ENCODE measurements around the gene TAF6L.
"Not testable (repeated sequence)": the region's sequence is repeated elsewhere in the genome, so short reads cannot be mapped to it uniquely, and the experiment has no call there.

Gene TAF6L, protein sequence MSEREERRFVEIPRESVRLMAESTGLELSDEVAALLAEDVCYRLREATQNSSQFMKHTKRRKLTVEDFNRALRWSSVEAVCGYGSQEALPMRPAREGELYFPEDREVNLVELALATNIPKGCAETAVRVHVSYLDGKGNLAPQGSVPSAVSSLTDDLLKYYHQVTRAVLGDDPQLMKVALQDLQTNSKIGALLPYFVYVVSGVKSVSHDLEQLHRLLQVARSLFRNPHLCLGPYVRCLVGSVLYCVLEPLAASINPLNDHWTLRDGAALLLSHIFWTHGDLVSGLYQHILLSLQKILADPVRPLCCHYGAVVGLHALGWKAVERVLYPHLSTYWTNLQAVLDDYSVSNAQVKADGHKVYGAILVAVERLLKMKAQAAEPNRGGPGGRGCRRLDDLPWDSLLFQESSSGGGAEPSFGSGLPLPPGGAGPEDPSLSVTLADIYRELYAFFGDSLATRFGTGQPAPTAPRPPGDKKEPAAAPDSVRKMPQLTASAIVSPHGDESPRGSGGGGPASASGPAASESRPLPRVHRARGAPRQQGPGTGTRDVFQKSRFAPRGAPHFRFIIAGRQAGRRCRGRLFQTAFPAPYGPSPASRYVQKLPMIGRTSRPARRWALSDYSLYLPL

DNA sequence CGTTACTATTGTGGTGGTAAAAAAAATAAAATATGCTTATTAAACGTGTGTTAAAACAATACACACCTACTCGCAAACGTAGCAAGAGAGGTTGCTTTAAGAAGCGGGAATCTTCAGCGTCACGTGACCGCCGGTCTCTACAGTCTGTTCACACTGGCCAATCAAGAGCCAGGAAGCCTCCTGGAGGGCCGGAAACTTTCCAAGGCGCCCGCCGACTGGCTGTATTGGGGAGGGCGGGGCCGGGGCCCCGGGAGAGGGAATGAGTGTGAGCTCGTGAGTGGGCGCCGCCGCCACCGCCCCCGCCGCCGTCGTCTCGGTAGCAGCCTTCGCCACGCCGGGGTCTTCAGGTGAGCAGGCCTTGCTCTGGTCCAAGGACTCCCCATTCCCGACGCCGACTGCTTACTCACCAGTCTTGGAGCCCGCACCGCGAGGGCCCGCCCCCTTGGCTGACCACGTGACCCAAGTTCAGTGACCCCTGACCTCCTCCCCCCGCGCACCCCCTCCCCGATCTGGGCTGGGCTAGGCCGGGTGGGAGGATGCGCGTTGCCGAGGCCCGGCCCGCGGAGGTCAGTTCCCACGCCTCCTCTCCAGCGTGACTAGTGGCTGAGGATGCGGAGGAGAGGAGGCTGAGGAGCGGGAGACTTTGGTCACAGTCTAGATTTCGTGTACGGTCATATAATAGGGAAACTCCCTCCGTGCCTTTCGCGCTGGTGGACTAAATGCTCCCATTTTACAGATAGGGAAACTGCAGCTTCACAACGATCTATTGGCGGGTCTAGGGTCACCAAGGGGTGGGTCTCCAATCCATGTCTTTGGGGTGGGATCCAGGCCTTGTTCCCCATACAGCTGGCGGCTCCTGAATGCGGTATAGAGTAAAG is at the start of gene TAF6L:
Gene TAF6L, plus strand, starts transcription at position 253 of the 878 bp plus-strand sequence. CDS start 4,388 bp downstream, outside the sequence.
- DNase-seq: peak; percentile 99

DNA sequence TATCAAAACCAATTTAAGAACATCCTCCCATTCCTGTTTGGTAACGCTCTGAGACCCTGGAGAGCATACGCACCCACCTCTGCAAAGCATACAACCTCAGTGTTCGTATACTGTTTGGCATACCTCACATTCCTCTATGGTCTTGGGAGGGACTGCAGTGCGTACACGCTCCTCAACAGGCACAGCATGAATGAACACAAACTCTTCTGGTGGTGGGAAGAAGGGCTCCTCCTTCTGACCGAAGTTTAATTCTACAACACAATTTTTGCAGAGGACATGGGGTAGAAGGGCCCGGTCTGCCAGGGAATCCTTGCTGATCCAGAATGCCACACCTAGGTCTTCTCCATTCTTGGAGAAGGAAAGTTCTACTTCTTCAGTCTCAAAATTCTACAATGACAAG is 49.2 kb upstream of the TAF6L start:
- DNase-seq: no peak

DNA sequence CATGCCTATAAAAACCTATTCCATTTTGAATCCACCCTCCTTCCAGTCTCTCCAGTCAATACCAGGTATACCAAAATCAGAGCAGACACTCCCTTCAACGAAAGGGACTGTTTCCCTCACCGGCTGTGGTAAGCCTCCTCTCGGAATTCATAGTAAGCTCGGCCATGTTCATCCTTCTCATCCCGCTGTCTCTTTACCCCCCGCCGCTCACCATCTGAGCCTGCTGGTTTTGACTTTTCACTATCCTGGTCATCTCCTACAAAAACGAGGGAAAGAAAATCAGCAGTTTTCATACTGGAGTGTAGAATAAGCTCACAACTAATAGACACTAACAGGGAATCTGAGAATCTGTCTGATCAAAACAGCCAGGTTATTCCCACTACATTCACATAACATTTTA is 47.0 kb upstream of the TAF6L start:
- no peak for DNase-seq

DNA sequence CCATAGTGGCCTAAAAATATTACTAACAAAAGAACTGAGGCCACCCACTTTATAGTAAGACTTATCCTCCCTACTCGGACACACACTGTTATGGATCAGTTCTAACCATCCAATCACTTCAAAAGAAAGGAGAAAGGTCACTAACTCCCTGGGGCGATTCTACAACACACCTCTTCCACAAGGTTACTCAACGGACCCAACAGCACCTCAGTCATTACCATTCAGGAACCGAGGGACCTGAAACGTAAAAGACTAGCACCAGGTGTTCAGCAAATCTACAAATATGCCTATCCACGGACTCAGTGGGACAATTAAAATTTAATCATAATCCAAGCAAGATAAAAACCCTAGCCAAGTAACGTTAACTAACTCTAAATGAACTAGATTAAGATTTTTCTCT is 45.5 kb upstream of the TAF6L start:
- peak; percentile 35 for DNase-seq

DNA sequence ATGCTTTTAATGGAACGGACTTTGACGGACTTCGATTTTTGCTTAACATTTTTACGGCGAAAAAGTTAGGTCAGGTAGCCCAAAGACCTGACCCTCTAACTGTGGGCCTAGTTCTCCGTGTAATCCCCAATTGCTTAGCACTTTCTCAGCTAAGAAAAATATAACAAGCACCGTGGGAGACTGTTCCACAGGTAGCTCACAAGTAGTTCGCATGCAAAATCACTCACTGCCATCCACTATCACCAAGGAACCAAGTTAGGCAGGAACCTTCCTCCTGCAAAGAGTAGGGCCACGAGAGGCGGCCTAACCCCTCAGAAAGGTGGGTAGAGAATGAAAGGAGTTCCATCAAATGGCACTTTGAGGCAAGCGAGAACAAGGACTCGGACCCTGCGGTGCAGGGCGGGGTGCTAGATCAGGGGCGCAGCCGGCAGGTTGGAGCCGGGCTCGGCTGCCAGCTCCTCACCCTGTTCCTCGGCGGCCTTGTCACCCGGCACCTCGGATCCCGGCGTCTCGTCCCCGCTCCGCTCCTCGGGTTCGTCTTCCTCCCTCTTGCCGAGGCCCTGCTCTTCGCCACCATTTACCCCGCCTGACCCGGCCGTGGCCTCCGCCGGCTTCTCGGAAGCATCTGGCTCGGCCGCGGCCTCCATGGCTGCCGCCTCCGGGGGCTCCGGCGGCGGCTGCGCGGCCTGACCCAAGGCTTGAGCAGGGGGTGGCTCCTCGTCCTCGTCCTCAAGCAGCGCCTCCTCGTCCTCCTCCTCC is 44.9 kb upstream of the TAF6L start:
- peak; percentile 34 for DNase-seq

DNA sequence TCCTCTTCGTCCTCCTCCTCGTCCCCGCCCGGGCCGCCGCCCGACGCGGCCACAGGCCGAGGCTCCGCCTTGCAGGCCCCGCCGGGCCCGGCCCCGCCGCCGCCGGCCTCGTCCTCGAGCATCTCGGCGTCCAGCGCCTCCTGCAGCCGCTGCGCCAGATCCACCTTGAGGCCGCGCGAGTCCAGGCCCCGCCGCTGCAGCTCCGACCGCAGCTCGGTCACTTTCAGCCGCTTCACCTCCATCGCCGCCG is 44.4 kb upstream of the TAF6L start:
- no peak for DNase-seq

DNA sequence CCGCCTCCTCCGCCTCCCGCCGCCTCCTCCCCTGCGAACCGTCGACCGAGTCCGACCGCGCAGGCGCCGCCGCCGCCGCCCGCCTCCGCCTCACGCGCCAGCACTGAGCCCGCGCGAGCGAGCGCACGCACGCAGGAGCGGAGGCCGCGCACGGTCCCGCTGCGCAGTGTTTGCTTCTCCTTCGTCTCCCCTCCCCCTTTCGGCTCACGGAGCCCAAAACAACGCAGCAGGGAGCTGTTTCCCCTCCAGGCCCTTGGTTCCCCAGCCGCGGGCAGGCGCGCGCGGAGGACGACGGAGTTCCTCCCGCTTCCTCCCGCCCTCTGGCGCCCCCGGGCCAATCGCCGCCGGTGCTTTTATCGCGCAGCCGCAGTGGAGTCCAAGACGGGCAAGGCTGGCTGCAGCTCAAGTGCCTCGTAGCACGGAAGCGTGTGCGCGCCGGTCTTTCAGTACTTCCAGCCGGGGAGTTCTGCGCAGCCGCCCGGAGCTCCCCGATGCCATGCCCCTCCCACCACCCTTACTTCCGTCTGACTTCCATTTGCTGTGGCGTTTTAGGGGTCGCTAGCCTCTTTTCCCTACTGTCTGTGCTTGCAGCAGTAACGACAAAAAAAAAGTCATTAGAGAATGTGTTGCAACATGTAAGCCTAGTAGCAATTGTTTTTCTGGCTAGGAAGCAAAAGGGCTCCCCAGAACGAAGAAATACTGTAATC is 43.9 kb upstream of the TAF6L start, which contains the start of gene HNRNPUL2:
Gene HNRNPUL2, minus strand, starts transcription at position 293 of the 707 bp plus-strand sequence. CDS start 301 bp downstream, outside the sequence.
- DNase-seq: peak; percentile 100

DNA sequence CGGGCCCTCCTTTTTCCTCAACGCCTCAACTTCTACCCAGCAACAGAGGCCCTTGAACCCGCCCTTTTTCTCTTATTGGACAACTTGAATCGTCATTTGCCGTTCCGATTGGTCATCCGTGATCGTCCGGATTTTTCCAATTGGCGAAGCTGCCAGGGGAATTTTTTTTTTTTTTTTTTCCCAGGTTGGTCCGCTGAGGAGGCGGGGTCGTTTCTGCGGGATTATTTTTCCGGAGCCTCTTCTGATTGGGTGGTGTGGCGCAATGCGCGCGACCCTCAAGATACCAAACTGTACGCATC is 43.4 kb upstream of the TAF6L start:
- DNase-seq: peak; percentile 98

DNA sequence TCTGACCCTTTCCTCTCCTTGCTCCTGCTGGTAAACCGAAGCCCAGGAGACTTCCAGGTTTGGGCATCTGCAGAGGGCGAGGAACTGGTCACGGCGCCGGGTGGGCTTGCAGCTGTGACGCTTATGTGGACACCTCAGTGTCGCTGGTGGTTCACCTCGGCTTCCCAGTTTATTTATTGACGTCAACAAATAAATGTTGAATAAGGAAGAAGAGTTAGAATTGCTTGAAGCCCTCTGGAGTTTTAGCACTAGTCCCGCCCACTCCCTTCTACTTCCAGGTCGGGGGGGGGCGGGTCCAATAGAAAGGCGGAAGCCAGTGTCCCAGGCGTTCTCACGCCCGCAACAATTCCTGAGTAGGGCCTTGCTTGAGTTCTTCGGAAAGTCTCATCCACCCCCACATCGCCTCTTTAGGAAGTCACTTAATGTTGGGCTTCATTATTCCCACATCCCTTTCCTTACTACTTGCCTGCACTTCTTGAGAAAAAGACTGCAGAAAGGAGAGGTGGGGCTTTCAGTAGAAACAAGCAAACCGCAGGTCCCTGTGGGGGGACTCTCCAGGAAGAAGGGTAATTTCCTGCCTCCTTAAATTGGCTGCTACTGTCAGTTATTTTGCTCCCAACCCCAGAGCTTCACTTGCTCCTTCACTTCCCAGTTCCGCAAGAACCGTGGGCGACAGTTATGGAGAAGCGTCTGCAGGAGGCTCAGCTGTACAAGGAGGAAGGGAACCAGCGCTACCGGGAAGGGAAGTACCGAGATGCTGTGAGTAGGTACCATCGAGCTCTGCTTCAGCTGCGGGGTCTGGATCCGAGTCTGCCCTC is 42.8 kb upstream of the TAF6L start, which contains the start of gene TTC9C:
Gene TTC9C, plus strand, starts transcription at position 316 of the 818 bp plus-strand sequence. Its CDS starts 363 bp downstream, at position 679.
- peak; percentile 93 for DNase-seq

DNA sequence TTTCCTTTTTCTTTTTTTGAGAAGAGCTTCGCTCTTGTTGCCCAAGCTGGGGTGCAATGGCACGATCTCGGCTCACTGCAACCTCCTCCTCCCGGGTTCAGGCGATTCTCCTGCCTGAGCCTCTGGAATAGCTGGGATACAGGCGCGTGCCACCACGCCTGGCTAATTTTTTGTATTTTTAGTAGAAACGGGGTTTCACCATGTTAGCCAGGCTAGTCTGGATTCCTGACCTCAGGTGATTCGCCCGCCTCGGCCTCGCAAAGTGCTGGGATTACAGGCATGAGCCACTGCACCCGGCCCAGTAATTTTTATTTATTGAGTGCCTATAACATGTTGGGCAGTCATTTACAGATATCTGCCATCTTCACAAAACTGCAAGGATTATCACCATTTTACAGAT is 41.1 kb upstream of the TAF6L start:
- DNase-seq: not testable (repeated sequence)

DNA sequence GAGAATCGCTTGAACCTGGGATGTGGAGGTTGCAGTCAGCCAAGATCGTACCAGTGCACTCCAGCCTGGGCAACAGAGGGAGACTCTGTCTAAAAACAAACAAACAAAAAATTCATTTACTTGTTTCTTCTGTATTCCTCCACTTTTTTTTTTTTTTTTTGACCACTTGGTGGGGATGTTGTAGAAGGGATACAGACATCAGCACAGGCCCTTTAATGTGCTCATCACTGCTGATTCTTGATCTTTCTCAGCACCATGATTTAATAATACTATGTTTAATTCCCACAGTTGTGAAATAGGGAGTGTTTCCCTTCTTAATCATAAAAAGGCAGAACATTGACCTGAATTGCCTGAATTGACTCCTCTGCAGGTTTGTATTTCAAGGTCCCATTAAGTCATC is 38.4 kb upstream of the TAF6L start:
- no peak for DNase-seq

DNA sequence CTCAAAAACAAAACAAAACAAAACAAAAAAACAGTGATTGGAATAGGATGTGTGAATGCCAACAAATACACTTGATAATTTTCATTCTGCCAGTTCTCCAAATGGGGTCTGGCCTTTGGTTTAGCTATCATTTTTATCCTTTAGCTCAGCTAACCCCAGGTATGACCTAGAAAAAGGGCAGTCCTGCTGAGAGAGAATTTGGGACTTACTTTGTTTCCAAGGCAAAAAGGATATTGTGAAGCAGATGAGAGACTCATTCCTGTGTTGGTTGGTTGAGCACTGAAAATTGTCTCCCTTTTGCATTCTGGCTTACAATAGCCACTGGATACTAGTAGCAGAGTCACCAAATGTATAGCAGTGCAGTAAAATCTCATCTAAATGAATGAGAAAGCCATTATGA is 34.0 kb upstream of the TAF6L start:
- no peak for DNase-seq

DNA sequence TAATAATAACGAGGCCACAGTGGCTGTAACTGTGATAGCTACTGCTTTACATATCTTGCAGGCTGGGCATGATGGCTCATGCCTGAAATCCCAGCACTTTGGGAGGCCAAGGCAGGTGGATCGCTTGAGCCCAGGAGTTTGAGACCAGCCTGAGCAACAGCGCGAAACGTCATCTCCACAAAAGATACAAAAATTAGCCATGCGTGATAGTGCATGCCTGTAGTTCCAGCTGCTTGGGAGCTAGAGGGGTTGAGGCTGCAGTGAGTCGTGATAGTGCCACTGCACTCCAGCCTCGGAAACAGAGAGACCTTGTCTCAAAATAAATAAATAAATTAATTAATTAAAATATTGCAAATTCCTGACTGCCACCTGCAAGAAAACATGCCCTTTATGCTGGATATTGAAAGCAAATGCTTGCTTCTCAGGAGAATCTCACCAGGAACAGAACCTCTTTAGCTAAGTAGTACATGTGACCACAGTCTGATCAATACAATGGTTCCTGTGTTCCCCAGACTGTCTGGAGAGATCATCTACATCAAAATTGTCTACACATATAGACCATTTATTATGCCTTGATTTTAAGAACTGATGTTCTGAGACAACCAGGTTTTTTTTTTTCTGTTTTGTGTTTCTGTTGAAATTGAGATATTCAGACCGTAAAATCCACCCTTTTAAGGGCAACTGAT is 23.6 kb upstream of the TAF6L start:
- DNase-seq: no peak

DNA sequence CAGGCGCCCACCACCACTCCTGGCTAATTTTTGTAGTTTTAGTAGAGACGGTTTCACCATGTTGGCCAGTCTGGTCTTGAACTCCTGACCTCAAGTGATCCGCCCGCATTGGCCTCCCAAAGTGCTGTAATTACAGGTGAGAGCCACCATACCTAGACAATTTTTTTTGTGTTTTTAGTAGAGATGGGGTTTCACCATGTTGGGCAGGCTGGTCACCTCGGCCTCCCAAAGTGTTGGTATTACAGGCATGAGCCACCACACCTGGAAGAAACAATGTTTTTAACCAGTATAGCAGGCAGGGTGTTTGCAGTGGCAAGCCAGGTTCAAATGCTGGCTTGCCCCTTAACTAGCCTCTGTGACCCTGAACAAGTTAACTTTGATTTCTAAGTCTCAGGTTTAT is 21.3 kb upstream of the TAF6L start:
- not testable (repeated sequence) for DNase-seq

DNA sequence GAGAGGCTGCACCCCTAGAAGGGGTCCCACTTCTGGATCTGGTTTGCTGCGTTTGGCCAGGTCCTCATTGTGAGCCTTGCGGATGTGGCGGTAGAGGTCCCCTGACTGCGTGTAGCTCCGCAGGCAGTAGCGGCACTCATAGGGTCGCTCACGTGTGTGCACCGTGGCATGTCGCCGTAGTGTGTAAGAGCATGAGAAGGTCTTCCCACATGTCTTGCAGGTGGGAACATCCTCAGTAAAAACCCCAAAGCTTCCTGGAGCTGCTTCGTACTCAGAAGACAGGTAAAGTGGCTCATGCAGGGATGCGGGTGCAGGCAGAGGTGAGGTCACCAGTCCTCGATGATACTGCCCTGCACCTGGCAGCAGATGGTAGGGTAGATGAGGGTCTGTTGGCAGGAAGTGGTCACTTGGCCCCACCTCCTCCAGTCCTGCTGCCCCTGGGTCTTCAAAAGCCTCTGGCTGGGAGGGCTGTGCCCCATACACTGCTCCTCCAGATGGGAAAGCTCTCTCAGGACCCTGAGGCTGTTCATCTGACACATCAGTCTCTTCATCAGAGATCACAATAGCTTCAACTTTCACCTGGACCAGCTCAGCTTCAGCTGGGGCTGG is 18.9 kb upstream of the TAF6L start:
- DNase-seq: no peak

DNA sequence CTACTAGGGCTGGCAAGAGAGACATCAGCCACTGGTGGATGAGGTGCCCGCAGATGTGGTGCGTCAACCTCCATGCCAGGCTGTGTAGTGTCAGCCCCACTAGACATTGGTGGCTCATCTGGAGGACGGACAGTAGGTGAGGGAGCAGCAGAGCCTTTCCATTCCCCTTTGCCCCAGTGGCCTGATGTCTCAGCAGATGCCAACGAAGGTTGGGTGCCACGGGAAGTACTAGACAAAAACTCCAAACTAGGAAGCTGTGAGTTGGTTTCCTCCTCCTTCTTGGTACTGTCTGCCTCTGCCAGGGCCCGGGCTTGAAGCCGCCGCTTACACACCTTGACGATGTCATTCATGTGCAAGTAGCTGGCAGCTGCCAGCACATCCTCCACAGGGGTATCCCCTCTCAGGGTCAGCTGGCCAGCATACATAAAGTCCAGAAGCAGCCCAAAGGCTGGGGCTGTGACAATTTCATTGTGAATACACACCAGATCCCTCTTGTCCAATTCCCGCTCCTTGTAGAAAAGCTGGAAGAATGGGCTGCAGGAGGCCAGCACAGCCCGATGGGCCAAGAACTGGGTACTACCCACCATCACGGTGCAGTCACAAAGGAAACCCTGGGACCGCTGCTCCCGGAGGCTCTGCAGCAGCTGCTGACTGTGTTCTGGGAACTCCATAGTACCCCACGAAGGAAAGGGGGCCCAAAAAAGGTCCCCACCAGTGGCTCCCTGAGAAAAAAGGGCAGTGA is 18.0 kb upstream of the TAF6L start:
- DNase-seq: no peak

DNA sequence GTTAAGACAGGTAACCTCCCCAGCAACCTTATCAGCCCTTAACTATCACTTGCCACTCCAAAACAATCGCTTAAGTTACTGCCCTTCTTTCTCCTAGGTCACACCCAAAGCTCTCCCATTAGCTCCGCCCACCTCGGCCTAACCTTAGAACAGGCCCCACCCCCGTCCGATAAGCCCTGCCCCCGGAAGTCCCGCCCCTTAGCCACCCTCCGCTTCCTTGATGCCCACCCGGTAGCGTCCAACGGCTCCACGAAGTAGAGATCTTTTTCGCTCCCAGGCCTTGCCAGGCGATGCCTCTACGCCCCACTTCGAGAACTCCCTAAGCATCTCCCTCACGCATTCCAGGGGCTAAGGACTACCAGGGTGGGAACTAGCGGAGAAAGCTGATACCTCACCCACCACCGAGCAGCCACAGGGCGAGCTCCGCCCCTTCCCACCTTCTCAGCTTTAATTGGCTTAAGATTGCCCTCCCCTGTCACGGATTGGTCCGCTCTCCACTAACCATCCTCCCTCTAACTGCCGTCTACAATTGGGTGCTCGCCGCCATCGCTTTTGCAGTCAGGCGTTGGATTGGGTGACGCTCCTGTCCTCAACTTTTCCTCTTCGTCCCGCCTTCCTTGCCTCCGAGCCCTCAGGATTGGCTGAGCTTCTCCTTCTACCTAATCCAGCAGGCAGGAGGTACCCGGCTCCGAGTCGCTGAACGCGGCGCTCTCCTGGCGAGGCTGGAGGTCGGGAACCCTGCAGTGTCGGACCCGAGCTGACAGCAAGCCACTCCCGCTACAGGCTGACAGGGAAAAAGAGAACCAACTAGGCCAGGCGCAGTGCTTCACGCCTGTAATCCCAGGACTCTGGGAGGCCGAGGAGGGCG is 17.2 kb upstream of the TAF6L start, which contains the start of gene ZBTB3:
Gene ZBTB3, minus strand, starts transcription at position 425 of the 868 bp plus-strand sequence. CDS start 496 bp downstream, outside the sequence.
- DNase-seq: peak; percentile 100

DNA sequence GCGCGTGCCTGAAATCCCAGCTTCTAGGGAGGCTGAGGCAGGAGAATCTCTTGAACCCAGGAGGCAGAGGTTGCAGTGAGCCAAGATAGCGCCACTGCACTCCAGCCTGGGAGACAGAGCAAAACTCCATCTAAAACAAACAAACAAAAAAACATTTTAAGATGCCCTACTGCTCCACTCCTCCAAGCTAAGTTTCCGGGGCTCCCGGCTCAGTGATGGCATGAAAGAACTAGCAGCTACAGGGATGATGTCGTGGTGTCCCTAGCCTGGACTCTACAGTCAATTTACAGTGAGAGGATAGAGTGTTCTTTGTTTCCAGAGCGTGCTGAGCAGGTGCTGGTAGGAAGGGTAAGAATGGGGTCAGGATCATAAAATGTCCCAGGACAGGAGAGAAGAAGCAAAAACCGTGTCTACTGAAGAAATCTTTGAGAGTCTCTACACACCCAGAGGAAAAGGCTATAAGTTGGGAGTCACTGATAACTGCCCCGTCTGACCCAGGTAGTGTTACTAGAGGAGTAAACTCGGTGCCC is 16.0 kb upstream of the TAF6L start:
- no peak for DNase-seq
